SJCRH30 (cell line): ENCODE data around the gene NDRG4. TPM values are rescaled to one million over a fixed set of nuclear protein-coding genes. Genes with fewer than 3 reads are reported as not detected.

Experiments used
- DNase-seq, 2 experiments: peaks; one replicate each; pipeline ENCODE4 v3.0.0-alpha.2; 2015 to 2020
- H3K27ac ChIP-seq: fragments of 250-450 bp; sonication (Bioruptor Pico); 2 replicates; pipeline ENCODE4 v1.5.1; 2020; ENCODE audit warnings: mild to moderate bottlenecking, moderate library complexity
- H3K27me3 ChIP-seq: fragments of 250-450 bp; sonication (Bioruptor Pico); 2 replicates; pipeline ENCODE4 v1.5.1; 2020; ENCODE audit warnings: mild to moderate bottlenecking, moderate library complexity
- H3K36me3 ChIP-seq: fragments of 250-450 bp; sonication (Bioruptor Pico); 2 replicates; pipeline ENCODE4 v1.5.1; 2020; ENCODE audit warnings: mild to moderate bottlenecking, moderate library complexity
- H3K4me1 ChIP-seq: fragments of 250-450 bp; sonication (Bioruptor Pico); 2 replicates; pipeline ENCODE4 v1.5.1; 2020; ENCODE audit warnings: mild to moderate bottlenecking, moderate library complexity
- H3K4me3 ChIP-seq: fragments of 250-450 bp; sonication (Bioruptor Pico); 2 replicates; pipeline ENCODE4 v1.5.1; 2020; ENCODE audit warnings: mild to moderate bottlenecking, moderate library complexity
- H3K9me3 ChIP-seq: fragments of 250-450 bp; sonication (Bioruptor Pico); replicated peaks from 2 replicates; pipeline ENCODE4 v1.5.1; 2020; ENCODE audit warnings: mild to moderate bottlenecking, moderate library complexity
- total RNA-seq: library from RNA; depleted of rRNA; stranded (reverse); fragments of >200 nt; shearing (Covaris generic); gene quantifications from 2 replicates; pipeline ENCODE4 v1.2.3, GENCODE V29; 2014

Gene NDRG4
- total RNA-seq, 1 experiment from 2014 or later = 8.7 TPM

DNA sequence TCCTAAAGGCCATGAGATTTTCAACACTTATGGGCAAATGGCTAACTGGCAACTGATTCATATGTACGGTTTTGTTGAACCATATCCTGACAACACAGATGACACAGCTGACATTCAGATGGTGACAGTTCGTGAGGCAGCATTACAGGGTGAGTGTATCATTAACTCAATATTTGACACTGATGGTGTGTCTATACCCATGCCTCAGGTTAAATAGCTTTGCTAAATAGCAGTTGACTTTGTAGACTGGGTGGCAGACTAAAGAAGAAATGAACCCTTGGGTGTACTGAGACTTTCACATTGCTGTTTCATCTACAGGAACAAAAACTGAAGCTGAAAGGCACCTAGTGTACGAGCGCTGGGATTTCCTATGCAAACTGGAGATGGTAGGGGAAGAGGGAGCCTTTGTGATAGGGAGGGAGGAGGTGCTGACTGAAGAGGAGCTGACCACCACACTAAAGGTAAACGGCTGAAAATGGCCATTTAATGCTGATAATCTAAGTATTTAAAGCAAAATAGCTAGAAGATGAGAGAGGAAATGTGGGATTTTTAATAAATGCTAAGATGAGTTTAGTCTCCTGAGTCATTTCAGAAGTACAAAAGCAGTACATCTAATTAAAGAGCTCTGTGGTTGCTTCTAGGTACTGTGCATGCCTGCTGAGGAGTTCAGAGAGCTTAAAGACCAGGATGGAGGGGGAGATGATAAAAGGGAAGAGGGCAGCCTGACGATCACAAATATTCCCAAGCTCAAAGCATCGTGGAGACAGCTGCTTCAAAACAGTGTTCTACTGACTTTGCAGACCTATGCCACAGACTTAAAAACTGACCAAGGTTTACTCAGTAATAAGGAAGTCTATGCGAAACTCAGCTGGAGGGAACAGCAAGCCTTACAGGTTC is 18.4 kb downstream of the NDRG4 start:
- H3K27me3 ChIP-seq = no peaks in the 10 kb centered on the region
- H3K27ac ChIP-seq = no peak overlapping the region
- no peaks in the 10 kb centered on the region for H3K9me3 ChIP-seq
- peaks cover 79% of the 10 kb centered on the region for H3K36me3 ChIP-seq
- H3K4me3 ChIP-seq = no peak overlapping the region
- no peak for DNase-seq
- H3K4me1 ChIP-seq = no peaks in the 10 kb centered on the region

DNA sequence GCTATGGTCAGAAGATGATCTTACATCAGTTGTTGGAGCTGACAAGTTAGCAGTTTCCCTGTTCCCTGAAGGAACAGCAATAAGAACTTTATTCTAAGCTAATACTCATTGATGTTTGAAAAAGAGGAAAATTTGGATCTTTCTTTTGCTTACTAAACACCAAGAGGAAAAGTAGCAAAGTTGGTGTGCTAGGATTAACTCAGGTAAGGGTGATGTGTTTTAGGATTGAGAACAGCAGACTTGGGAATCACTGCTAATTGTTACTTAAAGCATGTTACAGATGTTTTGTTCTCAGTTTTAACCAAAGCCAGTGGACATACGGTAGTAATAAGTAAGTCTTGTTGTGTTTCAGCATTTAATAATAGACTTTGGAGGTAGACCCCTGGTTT is 19.0 kb downstream of the NDRG4 start:
- peaks cover 86% of the 10 kb centered on the region for H3K36me3 ChIP-seq
- no peaks in the 10 kb centered on the region for H3K4me1 ChIP-seq
- no peak overlapping the region for H3K4me3 ChIP-seq
- no peak overlapping the region for H3K27ac ChIP-seq
- no peaks in the 10 kb centered on the region for H3K9me3 ChIP-seq
- DNase-seq = no peak
- H3K27me3 ChIP-seq = no peaks in the 10 kb centered on the region

DNA sequence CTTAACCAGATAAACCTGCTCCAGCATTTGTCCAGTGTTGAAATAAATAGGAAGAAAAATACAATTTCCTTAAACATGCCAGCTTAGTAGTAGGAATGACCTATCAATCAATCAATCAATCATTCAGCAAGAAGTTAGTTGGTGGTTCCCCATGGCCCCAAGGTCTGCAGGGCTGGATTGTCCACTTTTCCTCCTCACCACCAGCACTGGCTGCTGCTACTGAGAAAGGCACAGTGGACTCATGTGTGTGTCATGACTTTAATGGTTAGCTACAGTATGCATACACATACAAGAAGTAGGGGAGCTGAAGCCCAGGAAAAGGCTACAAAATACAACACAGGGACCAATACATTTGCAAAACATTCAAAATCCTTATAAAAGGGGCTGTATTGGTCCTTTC is 19.8 kb downstream of the NDRG4 start:
- Histone ChIP-seq H3K27ac (no peak overlapping the region), H3K27me3 (no peaks in the 10 kb centered on the region), H3K9me3 (no peaks in the 10 kb centered on the region), H3K4me3 (no peak overlapping the region), H3K36me3 (peaks cover 92% of the 10 kb centered on the region), H3K4me1 (no peaks in the 10 kb centered on the region)
- DNase-seq = no peak

DNA sequence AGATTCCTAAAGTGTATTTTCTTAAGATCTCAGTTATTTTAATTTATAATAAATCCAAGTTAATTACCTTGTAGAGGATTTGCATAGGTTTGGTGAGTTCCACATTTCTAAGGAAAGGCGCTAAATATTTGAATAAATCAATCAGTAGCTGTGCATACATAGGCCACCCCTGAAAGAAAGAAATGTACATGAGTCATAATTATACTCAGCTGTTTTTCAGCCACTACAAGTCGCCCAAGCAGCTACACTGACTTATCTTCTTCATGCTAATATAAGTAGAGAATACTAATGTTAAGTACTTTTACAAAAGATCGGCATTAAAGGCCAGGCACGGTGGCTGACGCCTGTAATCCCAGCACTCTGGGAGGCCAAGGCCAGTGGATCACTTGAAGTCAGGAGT is 30.2 kb downstream of the NDRG4 start:
- Histone ChIP-seq H3K4me3 (no peak overlapping the region), H3K27me3 (no peaks in the 10 kb centered on the region), H3K4me1 (no peaks in the 10 kb centered on the region), H3K9me3 (no peaks in the 10 kb centered on the region), H3K27ac (no peak overlapping the region), H3K36me3 (peaks cover 95% of the 10 kb centered on the region)
- DNase-seq = no peak

DNA sequence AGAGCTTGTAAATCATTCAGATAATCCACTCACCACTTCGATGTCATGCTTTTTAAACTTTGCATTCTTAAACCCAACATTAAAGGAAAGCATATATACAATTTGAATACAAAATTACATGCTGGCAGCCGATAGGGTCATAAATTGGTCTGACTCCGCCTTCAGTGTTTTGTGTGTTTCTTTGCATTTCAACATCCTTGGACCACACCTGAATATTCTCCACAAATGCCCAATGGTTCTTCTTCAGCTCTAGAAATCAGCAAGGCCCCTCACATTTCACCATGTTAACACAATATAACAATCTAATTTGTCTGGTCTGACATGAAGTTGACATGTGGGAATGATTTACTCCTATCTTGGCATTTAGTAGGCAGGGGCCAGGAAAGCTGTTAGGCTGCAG is 32.5 kb downstream of the NDRG4 start:
- H3K9me3 ChIP-seq = no peaks in the 10 kb centered on the region
- DNase-seq = no peak
- H3K27me3 ChIP-seq = no peaks in the 10 kb centered on the region
- no peaks in the 10 kb centered on the region for H3K4me1 ChIP-seq
- H3K27ac ChIP-seq = no peak overlapping the region
- no peak overlapping the region for H3K4me3 ChIP-seq
- H3K36me3 ChIP-seq = peaks cover 97% of the 10 kb centered on the region

DNA sequence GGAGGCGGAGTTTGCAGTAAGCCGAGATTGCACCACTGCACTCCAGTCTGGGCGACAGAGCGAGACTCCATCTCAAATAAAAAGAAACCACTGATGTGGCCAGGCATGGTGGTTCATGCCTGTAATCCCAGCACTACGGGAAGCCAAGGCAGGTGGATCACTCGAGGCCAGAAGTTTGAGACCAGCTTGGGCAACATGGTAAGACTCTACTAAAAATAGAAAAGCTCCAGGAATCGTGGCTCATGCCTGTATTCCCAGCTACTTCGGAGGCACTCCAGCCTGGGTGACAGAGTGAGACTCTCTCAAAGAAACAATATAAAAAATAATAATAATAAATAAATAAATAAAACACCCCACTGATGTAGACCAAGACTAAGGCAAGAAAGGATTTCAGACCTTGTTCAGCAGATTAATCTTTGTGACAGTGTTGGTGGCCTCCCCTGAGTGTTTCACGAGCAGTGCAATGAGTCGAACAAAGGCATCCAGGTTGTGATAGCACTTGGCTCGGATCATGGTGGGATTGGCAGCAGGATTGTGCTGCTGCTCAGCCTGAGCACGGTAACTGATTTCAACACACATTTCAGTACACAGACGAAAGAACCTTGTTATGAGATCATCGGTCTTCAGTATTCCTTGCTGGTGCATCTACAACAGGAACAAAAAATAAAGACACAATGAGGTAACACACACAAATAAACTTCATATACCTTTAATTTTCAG is 34.0 kb downstream of the NDRG4 start:
- peaks cover 97% of the 10 kb centered on the region for H3K36me3 ChIP-seq
- H3K27me3 ChIP-seq = no peaks in the 10 kb centered on the region
- no peak for DNase-seq

DNA sequence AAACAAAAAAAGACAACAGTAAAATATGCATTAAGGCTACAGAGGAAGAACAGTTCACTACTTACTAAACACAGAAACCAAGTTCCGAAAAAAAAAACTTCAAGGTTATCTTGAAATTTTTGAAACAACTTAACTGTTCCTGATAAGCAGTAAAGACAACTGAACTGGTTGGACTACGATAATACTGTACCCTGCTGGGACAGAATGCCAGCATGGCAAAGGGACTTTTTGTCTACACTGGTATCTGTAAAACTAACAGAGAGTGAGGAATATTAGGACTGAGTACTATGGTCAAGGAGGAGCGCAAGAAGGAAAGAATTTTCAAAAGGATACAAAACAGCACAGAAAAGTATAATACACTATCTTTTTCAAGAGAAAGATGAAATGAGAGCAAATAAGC is 35.2 kb downstream of the NDRG4 start:
- Histone ChIP-seq H3K27me3 (no peaks in the 10 kb centered on the region), H3K4me1 (no peaks in the 10 kb centered on the region), H3K27ac (no peak overlapping the region), H3K4me3 (no peak overlapping the region), H3K36me3 (peaks cover 98% of the 10 kb centered on the region), H3K9me3 (no peaks in the 10 kb centered on the region)
- no peak for DNase-seq

More for the DNA sequence above, 34.0 kb downstream of the NDRG4 start:
- no peaks in the 10 kb centered on the region for H3K9me3 ChIP-seq
- no peaks in the 10 kb centered on the region for H3K4me1 ChIP-seq
- no peak overlapping the region for H3K4me3 ChIP-seq
- H3K27ac ChIP-seq = no peak overlapping the region

DNA sequence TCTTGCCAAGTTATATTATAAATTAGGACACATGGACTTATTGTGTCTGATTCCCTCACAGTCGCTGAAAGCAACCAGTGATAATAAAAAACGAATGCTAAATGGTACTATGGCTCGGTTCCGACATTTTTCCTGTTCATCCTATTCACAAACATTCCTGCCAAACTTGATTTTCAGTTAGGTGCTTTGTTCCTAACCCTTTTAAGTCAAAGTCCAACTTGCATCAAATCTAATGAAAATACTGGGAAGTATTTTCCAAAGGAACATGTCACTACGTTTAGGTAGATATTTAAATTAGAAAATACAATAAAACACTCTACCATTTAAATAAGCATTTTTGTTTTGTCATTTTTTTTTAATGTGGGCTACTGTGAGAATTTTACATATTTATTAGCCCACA is 36.3 kb downstream of the NDRG4 start:
- Histone ChIP-seq H3K9me3 (no peaks in the 10 kb centered on the region), H3K4me3 (no peak overlapping the region), H3K27ac (no peak overlapping the region), H3K36me3 (peaks cover 100% of the 10 kb centered on the region), H3K4me1 (no peaks in the 10 kb centered on the region), H3K27me3 (no peaks in the 10 kb centered on the region)
- DNase-seq = no peak

DNA sequence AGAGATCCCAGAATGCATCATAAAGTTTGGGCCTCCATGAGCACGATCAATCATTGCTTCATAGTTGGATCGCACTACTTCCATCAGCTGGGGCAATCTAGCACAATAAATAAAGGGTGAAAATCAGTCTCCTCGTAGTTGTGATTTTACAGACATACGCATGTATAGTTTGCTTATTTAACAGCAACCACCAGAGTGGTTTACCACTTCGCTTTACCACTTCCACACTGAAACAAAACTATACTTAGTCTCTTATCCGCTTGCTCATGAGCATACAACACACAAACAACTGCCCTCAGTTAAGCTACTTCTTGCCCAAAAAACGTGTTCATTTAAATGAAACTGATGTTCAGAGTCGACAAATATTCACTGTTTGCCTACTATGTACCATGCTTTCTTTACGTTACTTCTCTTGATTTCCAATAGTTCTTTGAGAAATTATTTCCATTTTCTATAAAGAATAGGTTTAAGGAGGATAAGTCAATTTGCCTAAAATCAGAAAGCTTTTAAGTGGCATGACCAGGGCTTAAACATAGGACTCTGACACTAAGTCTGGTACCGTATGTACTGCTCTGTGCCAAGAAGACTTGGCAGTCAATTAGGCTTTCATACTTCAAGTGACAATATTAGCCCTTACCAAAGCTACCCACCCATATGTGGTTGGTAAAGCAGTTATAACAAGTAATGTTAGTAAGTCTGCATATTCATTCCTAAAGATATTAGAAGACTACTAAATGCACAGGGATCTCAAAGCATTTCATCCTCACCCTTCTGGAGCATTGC is 37.4 kb downstream of the NDRG4 start:
- peaks cover 100% of the 10 kb centered on the region for H3K36me3 ChIP-seq

DNA sequence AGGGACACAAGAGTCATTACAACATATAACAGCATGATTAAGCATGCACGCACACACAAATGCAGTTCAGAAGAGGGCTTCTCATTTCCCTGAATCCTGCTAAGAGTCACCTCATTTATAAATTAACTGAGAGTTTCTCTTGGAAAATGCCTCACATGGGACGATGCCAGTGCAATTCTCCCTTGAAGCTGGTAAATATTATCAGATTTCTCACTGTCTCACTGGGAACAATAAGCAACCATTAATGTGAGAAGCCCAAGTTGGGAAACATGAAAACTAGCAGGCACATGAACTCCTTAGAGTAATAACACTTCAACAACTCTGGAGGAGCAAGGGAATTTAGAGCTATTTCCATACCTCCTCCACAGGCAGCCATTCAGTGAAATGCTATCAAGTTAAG is 41.8 kb downstream of the NDRG4 start:
- Histone ChIP-seq H3K36me3 (peaks cover 96% of the 10 kb centered on the region), H3K27me3 (no peaks in the 10 kb centered on the region), H3K4me1 (no peaks in the 10 kb centered on the region), H3K27ac (no peak overlapping the region), H3K4me3 (no peak overlapping the region), H3K9me3 (no peaks in the 10 kb centered on the region)
- no peak for DNase-seq

More for the DNA sequence above, 37.4 kb downstream of the NDRG4 start:
- H3K27ac ChIP-seq = no peak overlapping the region
- H3K27me3 ChIP-seq = no peaks in the 10 kb centered on the region
- H3K4me1 ChIP-seq = no peaks in the 10 kb centered on the region
- H3K9me3 ChIP-seq = no peaks in the 10 kb centered on the region
- no peak overlapping the region for H3K4me3 ChIP-seq
- no peak for DNase-seq

DNA sequence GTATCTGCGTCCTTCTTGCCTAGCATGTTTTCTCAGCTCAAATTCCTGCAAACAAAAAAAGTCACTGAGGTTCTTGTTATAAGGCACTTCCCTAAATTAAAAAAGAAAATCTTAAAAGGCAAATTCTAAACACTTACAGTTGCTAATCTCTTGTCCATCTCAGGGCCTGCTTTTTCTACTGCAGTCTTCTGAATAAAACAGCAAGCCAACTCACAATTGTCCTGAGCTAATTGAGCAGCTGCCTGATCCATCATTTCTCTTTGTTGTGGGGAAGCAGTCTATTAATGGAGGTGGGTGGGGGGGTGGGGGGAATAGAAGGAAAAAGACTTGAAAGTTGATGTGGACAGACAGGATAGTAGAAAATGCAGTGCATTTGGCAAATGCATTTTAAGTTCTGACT is 42.3 kb downstream of the NDRG4 start:
- Histone ChIP-seq H3K4me3 (no peak overlapping the region), H3K27me3 (no peaks in the 10 kb centered on the region), H3K27ac (no peak overlapping the region), H3K4me1 (no peaks in the 10 kb centered on the region), H3K9me3 (no peaks in the 10 kb centered on the region), H3K36me3 (peaks cover 96% of the 10 kb centered on the region)
- no peak for DNase-seq

DNA sequence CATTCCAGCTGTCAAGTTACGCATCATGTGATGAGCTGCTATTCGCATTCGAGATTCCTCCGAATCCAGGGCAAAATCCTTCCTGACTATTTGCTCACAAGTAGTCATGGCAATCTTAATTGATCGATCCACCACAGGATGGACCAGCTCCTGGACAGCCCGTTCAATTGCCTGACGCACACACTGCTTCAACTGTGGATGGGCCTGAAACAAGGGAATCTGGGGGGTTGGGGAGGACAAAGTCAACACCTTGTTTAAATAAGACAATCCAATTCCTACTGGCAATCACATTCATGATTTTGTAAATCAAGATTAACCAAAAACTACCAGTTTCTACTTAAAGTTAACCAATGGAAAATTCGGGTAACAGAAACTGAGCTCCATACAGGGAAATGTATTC is 43.7 kb downstream of the NDRG4 start:
- H3K36me3 ChIP-seq = peaks cover 95% of the 10 kb centered on the region
- no peak overlapping the region for H3K4me3 ChIP-seq
- no peak for DNase-seq
- no peaks in the 10 kb centered on the region for H3K9me3 ChIP-seq
- no peaks in the 10 kb centered on the region for H3K4me1 ChIP-seq
- H3K27ac ChIP-seq = no peak overlapping the region
- no peaks in the 10 kb centered on the region for H3K27me3 ChIP-seq

DNA sequence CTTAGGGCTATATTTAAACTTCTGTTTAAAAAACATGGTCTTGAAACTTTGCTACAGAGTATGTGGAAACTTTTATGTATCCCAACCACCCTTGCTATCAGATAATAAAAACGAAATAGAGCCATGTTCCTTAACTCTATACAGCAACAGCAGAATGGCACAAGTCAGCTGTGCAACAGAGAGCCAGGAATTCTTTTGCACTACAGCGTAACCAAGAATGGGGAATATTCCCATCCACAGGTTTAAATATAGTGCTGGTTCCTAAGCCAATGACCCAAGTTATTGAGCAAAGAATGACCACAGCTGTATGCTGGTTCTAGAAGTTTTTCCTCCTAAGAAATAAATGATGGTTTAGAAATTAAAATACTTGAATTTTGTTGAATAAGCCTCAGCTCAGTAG is 48.4 kb downstream of the NDRG4 start:
- H3K36me3 ChIP-seq = peaks cover 95% of the 10 kb centered on the region
- no peak overlapping the region for H3K4me3 ChIP-seq
- no peak overlapping the region for H3K27ac ChIP-seq
- no peaks in the 10 kb centered on the region for H3K4me1 ChIP-seq
- DNase-seq = no peak
- no peaks in the 10 kb centered on the region for H3K27me3 ChIP-seq
- no peaks in the 10 kb centered on the region for H3K9me3 ChIP-seq

DNA sequence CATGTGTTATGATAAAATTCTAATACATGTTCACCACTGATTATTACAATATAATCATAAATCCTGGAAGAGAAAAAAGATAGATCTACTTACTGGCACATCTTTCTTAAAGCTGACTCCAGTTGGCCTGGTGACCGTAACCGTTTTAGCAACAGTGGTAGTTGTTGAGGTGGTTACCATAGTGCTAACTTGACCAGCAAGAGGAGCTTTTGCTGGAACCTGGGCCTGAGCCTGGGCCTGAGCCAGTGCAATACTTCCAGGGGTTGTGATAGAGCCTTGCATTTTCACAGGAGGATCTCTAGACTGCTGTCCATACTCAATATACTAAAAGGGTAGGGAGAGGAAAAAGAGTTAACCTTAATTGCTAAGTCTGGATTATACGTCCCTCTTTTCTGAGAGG is 51.6 kb downstream of the NDRG4 start:
- Histone ChIP-seq H3K36me3 (peaks cover 96% of the 10 kb centered on the region), H3K4me3 (no peak overlapping the region), H3K9me3 (no peaks in the 10 kb centered on the region), H3K27me3 (no peaks in the 10 kb centered on the region), H3K27ac (no peak overlapping the region), H3K4me1 (no peaks in the 10 kb centered on the region)
- no peak for DNase-seq

DNA sequence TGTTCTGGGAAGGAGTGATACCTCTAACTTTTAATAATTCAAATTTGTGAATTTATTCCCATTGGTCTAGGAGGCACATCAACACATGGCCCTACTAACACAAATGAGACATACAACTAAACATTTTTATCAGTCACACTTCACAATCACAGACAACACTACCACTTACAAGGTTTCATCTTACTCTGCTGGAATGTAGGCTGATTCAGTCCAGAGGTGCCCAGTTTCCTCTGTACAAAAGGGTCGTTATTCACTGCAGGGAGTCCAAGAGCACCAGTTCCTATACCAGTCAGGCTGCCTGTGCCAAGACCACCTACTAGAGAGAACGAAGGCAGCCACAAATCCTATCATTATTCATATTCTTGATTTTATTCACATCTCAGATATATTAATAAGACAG is 56.7 kb downstream of the NDRG4 start:
- Histone ChIP-seq H3K4me1 (no peaks in the 10 kb centered on the region), H3K27ac (no peak overlapping the region), H3K27me3 (no peaks in the 10 kb centered on the region), H3K4me3 (no peak overlapping the region), H3K9me3 (no peaks in the 10 kb centered on the region), H3K36me3 (peaks cover 96% of the 10 kb centered on the region)
- DNase-seq = no peak
